IPS DF 19.7 (cell line): ENCODE data around the gene CDCA3.

ENCODE experiments used
- DNase-seq: peaks from one replicate; pipeline ENCODE4 v3.0.0-alpha.2; 2013; ENCODE audit warnings: low read depth, low spot score

Gene CDCA3

DNA sequence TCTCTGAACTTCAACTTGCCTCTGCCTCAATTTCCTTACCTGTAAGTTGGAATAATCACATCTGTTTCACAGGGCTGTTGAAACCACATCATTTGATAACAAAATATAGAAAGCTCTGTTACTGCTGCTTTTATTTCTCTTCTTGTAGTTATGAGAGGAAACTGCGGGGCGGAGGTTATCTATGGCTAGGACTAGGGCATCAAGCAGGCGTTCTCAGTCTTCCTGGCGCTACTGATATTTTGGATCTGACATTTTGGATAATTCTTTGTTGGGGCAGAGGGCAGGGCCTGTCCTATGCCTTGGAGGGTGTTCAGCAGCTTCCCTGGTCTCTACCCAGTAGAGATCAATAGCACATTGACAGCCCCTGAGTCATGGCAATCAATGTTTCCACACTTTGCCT lies 19.0 kb downstream of the CDCA3 start:
- DNase-seq: no peak

DNA sequence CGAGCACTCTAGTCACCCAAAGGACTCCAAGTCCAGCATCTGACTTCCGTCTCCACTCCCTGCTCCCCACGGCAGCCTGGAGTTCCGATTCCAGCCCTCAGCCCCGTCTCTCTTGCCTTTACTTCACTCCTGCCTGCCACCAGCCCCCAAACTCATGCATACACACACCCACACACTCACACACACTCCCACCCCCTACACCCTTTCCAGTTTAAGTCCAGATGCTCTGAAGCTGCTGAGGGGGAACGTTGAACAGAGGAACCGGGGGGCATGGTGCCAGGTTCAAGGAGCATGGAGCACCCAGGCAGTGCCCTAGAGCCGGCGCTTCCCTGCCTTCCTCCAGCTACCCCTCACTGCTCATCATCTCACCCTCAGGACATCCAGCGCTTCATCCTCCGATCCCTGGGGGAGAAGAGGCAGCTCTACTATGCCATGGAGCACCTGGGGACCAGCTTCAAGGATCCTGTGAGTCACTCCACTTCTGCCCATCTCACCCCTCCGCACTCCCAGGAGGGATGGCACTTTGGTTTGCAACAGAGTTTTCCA lies 19.6 kb downstream of the CDCA3 start:
- DNase-seq: no peak

DNA sequence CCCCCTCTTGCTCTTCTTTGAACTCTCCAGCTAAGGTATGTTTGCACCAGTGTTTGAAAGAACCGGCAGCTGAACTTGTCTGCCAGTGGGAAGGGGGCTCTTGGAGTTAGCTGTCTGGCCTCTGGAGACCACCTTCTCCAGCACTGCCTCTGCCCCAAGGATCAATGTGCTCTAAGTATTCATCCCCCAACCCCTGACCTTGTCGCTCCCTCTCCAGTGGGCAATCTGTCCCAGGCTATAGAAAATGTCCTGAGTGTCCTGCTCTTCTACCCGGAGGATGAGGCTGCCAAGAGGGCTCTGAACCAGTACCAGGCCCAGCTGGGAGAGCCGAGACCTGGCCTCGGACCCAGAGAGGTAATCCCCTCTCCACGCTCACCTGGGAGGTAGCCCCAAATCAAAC lies 20.1 kb downstream of the CDCA3 start:
- DNase-seq: no peak

DNA sequence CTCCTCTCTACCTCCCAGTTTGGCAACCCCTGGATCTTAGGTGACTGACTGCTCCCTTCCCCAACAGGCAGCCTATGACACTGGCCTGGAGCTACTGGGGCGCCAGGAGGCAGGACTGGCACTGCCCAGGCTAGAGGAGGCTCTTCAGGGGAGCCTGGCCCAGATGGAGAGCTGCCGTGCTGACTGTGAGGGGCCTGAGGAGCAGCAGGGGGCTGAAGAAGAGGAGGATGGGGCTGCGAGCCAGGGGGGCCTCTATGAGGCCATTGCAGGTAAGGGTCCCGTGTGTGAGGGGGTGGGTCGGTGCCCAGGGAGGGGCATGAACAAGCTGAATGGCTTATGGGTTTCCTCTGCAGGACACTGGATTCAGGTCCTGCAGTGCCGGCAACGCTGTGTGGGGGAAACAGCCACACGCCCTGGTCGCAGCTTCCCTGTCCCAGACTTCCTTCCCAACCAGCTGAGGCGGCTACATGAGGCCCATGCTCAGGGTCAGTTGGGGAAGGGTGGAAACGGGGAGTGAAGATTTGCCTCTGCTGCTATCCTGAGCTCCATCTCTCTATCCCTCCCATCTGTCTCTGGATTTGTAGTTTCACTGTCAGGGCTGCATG lies 20.7 kb downstream of the CDCA3 start:
- no peak for DNase-seq

DNA sequence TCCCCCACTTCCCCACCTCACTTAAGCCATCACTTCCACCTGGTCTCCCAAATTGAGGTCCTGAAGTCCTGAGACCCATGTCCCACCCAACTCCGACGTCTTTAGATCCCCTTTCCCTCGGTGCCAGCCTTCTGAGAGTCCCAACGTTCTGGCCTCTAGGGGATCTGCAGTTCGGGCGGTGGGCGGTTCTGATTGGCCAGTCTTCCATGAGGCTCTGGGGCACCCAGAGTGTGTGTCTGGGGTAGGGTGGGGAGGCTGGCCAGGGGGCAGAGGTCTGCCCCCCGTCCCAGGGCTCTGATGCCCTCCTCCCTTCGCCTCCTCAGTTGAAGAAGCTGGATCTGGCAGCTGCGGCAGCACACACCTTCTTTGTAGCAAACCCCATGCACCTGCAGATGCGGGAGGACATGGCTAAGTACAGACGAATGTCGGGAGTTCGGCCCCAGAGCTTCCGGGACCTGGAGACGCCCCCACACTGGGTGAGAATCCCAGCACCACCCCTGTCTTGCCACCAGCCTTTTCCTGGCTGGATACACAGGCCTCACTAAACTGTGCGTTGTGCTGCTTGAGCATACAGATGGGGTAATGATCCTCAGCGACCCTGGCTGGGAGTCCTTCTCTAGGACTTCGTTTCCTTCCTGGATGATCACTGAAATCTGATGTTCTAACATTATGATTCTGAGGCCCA lies 21.4 kb downstream of the CDCA3 start:
- no peak for DNase-seq

DNA sequence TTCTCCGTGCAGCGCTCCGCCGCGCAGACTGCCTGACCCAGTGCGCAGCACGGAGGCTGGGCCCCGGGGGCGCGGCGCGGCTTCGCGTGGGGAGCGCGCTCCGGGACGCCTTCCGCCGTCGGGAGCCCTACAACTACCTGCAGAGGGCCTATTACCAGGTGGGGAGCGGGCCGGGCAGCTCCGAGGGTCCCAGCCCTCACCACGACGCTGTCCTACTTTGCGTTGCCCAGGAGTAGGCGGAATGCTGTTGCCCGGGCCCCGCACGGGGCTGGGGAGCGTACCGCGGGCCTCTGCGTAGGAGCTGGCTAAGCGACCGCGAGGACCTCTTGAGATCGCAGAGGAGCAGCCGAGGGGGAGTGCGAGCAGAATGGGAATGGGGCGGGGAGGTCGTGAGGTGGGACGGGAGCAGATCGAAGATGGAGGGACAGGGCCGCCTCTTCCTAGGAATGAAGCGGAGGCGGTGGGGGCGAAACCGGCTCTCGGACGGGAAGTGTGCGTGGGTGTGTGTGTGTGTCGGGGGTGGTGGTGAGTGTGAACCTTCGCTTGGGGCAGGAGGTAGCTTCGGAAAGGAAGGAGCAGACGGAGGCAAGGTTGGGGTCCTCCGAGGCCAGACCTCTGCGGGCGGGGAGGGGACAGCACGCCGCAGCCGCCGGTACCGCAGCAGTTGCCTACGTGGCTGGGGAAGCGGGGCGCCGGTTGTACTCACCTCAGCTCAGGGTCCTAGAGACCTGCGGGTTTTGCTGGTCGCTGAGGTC lies 22.1 kb downstream of the CDCA3 start:
- no peak for DNase-seq

DNA sequence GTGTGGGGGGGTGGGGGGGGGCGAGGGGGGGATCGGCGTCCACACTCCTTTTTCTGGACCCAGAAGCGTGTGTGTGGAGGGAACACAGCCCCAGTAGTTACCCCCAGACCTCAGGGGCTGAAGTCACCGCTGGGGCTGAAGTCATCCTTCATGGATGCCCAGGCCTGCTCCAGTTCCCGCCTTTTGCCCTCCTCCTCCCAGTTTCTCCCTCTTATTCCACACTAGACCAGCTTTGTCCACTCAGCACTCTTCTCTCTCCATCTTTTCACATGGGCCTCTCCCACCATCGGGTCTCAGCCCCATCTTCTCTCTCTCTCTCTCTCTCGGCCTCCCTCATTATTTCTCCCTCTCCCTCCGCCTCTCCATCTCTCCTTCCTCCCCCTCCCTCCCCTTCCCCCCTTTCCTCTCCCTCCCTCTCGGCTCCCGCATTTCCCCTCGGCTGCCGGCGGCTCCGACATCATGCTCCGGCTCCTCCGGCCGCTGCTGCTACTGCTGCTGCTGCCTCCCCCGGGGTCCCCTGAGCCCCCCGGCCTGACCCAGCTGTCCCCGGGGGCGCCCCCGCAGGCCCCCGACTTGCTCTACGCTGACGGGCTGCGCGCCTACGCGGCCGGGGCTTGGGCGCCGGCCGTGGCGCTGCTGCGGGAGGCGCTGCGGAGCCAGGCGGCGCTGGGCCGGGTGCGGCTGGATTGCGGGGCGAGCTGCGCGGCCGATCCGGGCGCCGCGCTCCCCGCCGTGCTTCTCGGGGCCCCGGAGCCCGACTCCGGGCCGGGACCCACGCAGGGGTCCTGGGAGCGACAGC lies 22.9 kb downstream of the CDCA3 start, which contains the start of gene P3H3:
P3H3 (plus strand) TSS at position 426 of the 799 bp plus-strand sequence; CDS start at position 460, 34 bp downstream.
- DNase-seq: no peak

DNA sequence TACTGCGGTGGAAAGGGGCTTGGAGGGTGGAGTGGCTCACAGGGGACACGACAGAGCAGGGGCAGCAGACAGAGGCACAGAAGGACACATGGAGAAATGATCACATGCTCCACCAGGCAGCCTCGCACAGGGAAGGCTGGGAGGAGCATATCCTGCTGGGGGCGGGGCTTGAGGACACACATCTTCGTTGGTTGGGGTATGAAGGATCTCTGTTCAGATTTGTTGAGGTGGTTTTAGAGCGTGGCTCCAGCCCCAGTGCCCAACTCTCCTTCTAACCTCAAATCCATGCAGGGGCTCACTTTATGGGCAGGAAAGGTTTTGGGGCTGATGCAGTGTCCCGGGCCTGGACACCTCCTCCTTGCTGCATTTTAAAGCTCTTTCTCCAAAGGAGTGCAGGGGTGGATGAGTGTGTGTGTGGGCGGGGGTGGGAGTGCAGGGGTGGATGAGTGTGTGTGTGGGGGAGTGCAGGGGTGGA lies 23.6 kb downstream of the CDCA3 start:
- no peak for DNase-seq

DNA sequence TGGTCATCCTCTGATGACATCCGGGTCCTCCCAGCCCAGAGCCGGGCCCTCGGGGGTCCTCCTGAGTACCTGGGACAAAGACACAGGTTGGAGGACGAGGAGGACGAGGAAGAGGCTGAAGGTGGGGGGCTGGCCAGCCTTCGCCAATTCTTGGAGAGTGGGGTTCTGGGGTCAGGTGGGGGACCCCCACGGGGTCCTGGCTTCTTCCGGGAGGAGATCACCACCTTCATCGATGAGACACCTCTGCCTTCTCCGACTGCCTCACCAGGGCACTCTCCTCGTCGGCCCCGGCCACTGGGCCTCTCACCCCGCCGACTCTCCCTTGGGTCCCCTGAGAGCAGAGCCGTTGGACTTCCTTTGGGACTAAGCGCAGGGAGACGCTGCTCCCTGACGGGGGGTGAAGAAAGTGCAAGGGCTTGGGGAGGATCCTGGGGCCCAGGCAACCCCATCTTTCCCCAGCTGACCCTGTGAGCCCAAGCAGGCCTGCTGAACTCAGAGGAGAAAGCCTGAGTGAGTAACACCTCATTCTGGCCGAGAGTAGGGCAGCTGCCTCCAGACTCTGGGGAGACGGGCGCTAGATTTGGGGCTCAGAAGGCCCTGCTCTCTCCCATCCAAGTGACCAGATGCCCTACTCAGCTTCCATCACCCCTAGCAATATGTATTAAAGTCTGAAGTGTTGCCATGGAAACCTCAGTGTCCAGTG lies 24.2 kb downstream of the CDCA3 start:
- DNase-seq: no peak

DNA sequence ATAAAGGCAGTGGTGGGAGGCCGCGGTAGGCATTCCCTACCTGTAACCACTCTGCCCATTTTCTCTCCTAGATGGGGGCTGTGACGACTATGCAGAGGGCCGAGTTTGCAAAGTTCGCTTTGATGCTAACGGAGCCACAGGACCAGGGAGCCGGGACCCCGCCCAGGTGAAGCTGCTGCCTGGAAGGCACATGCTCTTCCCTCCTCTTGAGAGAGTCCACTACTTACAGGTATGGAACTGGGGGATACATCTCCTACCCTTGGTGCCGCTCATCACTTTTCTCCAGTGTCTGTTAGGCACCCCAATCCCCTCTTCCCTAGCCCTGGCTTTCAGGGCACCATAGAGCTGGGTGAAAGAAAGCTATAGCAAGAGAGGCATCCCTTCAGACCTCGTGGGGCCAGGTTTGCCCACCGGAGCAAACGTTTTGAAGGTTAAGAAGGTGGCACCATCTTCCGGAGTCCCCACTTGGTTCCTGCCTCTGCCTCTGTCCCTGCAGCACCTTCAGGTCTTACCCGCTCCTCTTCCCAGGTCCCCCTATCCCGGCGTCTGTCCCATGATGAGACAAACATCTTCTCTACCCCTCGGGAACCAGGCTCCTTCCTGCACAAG lies 24.9 kb downstream of the CDCA3 start:
- DNase-seq: no peak

DNA sequence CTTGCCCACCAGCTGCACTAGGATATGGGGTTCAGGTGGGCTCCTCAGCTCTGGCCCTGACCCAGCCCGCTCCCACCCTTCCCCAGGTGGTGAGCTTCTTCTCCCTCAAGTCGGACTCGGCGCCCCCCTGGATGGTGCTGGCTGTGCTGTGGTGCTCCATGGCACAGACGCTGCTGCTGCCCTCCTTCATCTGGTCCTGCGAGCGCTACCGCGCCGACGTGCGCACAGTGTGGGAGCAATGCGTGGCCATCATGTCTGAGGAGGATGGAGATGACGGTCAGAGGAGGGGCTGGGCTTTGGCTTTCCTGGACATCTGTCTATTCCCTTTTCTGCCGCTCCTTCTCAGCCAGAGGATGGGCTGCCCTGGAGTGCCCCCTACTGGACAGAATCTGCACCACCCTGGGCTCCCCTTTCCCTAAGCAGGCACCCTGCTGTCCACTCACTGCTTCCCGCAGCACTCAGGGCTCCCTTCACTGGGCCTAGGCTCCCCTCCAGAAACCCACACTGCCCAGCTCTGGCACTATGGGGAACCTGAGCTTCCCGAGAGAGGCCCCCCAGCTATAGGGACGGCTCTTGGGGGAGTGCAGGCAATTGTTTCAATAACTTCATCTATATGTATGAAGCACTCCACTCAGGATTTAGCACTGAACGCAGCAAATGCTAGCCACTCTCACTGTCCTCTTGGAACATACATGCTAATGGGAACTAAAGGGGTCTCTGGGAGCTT lies 25.5 kb downstream of the CDCA3 start:
- peak; percentile 57 for DNase-seq

DNA sequence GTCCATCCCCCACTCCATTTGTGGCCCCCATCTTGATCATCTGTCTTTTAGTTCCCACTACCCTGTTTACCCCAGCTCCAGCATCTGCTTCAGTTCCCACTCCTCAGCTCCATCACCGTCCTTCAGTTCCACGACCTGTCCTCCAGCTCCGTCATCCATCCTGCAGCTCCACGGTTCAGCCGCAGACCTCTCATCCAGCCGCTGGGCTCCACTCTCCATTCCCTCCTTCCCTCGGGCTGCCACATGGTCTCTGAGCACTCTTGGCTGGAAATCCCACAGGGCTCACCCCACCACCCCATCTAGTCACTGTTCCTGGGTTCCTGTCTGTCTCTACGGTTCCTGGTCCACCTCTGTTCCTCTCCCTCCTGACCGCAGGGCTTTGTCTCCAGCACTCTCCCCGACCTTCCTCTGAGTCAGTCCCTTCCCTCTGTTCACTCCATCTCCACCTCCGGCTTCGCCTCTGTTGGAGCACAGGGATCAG lies 26.1 kb downstream of the CDCA3 start:
- DNase-seq: no peak

DNA sequence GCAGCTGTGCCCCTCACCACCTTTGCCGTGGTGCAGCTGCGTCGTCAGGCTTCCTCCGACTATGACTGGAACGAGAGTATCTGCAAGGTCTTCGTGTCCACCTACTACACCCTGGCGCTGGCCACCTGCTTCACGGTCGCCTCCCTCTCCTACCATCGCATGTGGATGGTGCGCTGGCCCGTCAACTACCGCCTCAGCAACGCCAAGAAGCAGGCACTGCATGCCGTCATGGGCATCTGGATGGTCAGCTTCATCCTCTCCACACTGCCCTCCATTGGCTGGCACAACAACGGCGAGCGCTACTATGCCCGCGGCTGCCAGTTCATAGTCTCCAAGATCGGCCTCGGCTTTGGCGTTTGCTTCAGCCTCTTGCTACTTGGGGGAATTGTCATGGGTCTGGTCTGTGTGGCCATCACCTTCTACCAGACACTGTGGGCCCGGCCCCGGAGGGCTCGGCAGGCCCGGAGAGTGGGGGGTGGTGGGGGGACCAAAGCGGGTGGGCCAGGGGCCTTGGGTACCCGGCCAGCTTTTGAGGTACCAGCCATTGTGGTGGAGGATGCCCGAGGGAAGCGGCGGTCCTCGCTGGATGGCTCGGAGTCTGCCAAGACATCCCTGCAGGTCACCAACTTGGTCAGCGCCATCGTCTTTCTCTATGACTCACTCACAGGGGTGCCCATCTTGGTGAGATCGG lies 26.9 kb downstream of the CDCA3 start:
- no peak for DNase-seq

DNA sequence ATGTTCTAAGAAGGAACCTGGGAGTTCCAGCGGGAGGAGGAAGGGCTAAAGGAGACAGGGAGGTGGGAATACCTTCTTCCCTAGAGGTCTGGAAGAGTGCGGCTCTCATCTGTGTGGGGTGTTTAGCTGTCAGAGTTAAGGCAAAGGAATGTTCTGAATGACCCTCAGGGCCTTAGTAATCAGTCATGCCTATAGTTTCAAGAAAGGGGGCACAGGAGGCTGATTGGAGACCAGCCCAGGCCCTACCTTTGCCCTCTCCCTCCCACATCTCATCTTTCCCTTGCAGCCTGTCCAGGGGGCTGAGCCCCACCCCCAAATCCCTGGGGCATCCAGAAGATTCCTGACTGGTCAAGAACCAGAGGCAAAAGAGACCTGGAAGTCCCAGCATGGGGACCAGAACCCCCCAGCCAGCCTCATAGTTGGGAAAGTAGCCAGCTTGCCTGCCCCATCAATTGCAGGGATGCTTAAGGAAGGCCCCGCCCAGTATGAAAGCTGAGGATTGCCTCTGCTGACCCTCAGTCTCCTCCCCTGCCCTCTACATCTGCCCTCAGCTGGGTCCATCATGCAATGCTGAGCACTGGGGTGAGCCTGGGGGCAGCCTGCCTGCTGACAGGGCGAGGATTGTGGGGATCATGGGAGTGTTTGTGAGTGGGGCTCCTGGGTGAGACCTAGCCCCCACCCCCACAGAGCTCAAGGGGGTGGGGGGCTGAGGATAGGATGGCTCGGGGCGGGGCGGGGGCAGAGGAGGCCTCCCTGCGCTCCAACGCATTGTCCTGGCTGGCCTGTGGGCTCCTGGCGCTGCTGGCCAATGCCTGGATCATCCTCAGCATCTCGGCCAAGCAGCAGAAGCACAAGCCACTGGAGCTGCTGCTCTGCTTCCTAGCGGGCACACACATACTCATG lies 27.7 kb downstream of the CDCA3 start:
- no peak for DNase-seq

DNA sequence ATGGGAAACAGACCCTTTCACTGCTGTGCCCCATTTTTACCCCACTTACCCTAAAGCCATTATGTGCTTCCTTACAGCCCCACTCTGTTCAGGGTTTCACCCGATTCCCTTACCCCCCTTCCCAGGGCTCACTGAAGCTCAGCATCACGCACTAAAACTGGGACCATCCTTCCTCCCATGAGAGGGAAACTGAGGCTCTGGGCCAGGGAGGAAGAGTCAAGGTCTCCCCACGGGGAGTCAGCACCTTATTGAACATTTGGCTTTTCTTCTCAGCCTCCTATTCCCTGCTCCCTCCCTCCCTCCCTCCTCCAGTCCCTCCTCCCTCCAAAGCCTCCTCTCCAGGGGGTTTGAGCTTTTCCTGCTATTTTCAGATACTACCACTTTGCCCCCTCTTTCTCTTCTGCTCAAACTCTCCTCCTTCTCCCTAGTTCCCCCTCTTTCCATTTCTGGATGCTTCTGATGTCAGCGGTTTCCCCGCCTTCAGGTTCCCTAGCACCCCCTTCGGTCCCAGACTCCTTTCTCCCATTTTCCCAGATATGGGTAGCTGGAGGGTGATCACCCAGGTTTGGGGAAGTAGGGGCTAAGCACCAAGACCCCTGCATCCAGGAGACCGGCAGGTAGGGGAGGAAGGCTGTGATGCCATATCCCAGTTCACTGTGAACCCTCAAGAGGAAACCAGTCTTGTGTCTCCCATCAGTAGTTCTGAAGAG lies 28.5 kb downstream of the CDCA3 start:
- no peak for DNase-seq

DNA sequence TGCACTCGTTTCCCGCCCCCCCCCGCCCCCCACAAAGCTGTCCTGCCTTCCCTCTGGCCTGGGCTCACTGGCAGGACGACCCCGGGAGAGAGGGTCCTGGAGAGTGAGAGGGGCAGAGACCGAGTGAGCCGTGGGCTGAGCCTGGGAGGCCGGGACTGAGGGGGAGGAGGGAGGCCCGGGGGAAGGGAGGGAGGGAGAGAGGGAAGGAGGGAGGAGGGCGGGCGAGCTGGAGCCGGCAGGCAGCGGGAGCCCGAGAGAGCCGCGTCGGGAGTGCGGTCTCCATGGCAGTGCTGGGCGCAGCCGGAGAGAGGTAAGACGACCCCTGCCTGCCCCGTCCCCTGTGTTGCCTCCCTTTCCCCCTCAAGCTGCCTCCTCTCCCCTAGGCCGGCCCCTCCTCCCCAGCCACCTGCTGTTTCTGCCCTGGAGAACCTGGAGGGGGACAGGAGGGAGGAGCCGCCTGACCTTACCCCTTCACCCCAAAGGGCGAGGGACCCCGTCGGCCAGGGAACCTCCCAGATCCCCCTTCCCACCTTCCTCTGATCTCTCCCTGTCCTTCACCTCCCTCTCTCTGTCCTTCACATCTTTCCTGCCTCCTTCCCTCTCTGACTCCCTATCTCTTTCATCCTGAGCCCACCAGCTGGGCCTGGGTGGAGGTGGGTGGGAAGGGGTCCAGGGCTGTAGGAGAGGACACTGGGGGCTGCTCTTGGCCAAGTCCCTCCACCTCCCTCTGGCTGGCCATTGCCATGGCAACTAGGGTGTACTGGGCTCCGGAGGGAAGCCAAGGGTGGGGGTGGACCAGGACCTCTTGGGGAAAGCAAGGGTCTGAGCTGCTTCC lies 29.3 kb downstream of the CDCA3 start, which contains the start of gene GPR162:
GPR162 (plus strand) TSS at position 231 of the 835 bp plus-strand sequence. CDS start 2,078 bp downstream, outside the sequence.
- peak; percentile 78 for DNase-seq
